Lower leg skin (tissue), 3 donors: ENCODE measurements around the gene WDR20.

ENCODE experiments used
- POLR2A ChIP-seq, 2 donors: fragments of 450-650 bp; IDR thresholded peaks; one replicate each; pipeline ENCODE4 v1.6.1; 2016 to 2017; ENCODE audit warnings: antibody characterized with exemption in 2 of 2, mild to moderate bottlenecking in 1 of 2, moderate library complexity in 1 of 2
- TF ChIP-seq, protein P1 (sequence below), 3 donors: fragments of 450-650 bp; IDR thresholded peaks; one replicate each; pipeline ENCODE4 v1.5.1; 2016; ENCODE audit warnings: antibody characterized with exemption in 3 of 3, mild to moderate bottlenecking in 3 of 3, moderate library complexity in 2 of 3

DNA sequence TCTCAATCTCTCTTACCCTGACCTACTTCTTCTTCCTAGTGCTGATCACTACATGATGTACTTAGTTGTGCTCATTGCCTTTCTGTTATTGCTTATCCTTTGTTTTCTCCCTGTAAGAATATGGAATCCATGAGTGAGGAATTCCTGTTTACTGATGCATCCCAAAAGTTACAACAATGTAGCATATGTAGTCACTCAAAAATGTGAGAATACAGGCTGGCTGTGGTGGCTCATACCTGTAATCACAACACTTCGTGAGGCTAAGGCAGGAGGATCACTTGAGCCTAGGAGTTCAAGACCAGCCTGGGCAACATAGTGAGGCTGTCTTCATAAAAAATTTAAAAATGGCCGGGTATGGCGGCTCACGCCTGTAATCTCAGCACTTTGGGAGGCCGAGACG, 8.0 kb upstream of the WDR20 start:
- TF ChIP-seq, protein P1, sequence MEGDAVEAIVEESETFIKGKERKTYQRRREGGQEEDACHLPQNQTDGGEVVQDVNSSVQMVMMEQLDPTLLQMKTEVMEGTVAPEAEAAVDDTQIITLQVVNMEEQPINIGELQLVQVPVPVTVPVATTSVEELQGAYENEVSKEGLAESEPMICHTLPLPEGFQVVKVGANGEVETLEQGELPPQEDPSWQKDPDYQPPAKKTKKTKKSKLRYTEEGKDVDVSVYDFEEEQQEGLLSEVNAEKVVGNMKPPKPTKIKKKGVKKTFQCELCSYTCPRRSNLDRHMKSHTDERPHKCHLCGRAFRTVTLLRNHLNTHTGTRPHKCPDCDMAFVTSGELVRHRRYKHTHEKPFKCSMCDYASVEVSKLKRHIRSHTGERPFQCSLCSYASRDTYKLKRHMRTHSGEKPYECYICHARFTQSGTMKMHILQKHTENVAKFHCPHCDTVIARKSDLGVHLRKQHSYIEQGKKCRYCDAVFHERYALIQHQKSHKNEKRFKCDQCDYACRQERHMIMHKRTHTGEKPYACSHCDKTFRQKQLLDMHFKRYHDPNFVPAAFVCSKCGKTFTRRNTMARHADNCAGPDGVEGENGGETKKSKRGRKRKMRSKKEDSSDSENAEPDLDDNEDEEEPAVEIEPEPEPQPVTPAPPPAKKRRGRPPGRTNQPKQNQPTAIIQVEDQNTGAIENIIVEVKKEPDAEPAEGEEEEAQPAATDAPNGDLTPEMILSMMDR (IDR thresholded peaks at IDR 0.05), result no peak
- TF ChIP-seq POLR2A (IDR thresholded peaks at IDR 0.05), result no peak
